ENCODE results near the gene PCDHGA9. TPM values are rescaled to one million over a fixed set of nuclear protein-coding genes. Genes with fewer than 3 reads are reported as not detected.

Gene PCDHGA9
- total and polyA plus RNA-seq, 2 of the 8 experiments (the other 6 are each of a cell fraction or from before 2014, with no cell fraction given), result 0.79 to 1.1 TPM

DNA sequence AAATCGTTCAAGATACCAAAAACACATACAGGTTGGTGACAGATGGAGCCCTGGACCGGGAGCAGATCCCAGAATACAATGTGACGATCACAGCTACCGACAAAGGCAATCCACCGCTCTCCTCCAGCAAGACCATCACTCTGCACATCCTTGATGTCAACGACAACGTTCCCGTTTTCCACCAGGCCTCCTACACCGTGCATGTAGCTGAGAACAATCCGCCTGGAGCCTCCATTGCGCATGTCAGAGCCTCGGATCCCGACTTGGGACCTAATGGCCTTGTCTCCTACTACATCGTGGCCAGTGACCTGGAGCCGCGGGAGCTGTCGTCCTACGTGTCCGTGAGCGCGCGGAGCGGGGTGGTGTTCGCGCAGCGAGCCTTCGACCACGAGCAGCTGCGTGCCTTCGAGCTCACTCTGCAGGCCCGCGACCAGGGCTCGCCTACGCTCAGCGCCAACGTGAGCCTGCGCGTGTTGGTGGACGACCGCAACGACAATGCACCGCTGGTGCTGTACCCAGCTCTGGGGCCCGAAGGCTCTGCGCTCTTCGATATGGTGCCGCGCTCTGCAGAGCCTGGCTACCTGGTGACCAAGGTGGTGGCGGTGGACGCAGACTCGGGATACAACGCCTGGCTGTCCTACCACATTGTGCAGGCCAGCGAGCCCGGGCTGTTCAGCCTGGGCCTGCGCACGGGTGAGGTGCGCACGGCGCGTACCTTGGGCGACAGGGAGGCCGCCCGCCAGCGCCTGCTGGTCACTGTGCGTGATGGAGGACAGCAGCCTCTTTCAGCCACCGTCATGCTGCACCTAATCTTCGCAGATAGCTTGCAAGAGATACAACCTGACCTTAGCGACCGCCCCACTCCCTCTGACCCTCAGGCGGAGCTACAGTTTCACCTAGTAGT lies 30.8 kb upstream of the PCDHGA9 start (continued):
- TF ChIP-seq YY1 (IDR thresholded peaks at IDR 0.05; ENCODE audit: low read depth, low read length) (no peak), SIN3A (conservative IDR thresholded peaks at IDR 0.05 in 1 of 2, IDR thresholded peaks at IDR 0.05 in 1 of 2; ENCODE audit: low read depth in 1 of 2, low read length in 2 of 2) (no peak), CREB1 (IDR thresholded peaks at IDR 0.05) (no peak), EP300 (IDR thresholded peaks at IDR 0.05; ENCODE audit: borderline replicate concordance in 1 of 2, low read depth in 2 of 2, low read length in 2 of 2) (no peak), USF2 (IDR thresholded peaks at IDR 0.05; ENCODE audit: low read length) (no peak), CHD2 (IDR thresholded peaks at IDR 0.05; ENCODE audit: low read length) (no peak)
- TF ChIP-seq, protein P1, sequence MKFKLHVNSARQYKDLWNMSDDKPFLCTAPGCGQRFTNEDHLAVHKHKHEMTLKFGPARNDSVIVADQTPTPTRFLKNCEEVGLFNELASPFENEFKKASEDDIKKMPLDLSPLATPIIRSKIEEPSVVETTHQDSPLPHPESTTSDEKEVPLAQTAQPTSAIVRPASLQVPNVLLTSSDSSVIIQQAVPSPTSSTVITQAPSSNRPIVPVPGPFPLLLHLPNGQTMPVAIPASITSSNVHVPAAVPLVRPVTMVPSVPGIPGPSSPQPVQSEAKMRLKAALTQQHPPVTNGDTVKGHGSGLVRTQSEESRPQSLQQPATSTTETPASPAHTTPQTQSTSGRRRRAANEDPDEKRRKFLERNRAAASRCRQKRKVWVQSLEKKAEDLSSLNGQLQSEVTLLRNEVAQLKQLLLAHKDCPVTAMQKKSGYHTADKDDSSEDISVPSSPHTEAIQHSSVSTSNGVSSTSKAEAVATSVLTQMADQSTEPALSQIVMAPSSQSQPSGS (IDR thresholded peaks at IDR 0.05; ENCODE audit: low read length), result no peak

Measured in H1 (cell line).